NAMALWA (cell line): ENCODE results near the gene KCNK7.
"Not testable (repeated sequence)": the region's sequence is repeated elsewhere in the genome, so short reads cannot be mapped to it uniquely, and the experiment has no call there.

Experiments used
- DNase-seq: peaks from one replicate; pipeline ENCODE4 v3.0.0-alpha.2; 2015; ENCODE audit warnings: low spot score

Gene KCNK7, protein sequence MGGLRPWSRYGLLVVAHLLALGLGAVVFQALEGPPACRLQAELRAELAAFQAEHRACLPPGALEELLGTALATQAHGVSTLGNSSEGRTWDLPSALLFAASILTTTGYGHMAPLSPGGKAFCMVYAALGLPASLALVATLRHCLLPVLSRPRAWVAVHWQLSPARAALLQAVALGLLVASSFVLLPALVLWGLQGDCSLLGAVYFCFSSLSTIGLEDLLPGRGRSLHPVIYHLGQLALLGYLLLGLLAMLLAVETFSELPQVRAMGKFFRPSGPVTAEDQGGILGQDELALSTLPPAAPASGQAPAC

DNA sequence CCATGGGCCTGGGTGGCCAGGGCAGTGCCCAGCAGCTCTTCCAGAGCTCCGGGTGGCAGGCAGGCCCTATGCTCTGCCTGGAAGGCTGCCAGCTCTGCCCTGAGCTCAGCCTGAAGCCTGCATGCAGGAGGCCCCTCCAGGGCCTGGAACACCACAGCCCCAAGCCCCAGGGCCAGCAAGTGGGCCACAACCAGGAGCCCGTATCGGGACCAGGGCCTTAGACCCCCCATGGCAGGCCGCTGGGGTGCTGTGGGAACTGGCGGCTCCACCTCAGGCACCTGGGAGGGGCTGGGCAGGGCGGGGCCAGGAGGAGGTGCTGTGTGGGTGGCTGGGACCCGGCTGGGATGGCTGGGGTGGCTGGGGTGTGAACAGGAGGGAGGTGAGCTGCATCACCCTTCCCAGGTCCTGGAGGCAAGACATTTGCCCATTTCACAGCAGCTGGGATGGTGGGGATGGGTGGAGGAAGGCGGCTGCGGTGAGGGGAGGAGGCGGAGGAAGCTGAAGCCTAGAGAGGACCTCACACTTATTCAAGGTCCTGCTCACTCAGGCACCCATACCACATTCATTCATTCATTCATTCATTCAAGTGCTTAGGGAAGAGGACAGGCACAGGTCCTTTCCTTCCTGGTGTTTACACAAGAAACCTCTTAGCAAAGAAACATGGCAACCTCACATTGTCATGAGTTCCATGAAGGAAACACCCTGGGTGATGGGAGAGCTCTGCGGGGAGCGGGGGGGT, at the start of gene KCNK7:
Gene KCNK7, minus strand, starts transcription at position 258 of the 739 bp plus-strand sequence. Its CDS starts 28 bp downstream, at position 230.
- DNase-seq = no peak

DNA sequence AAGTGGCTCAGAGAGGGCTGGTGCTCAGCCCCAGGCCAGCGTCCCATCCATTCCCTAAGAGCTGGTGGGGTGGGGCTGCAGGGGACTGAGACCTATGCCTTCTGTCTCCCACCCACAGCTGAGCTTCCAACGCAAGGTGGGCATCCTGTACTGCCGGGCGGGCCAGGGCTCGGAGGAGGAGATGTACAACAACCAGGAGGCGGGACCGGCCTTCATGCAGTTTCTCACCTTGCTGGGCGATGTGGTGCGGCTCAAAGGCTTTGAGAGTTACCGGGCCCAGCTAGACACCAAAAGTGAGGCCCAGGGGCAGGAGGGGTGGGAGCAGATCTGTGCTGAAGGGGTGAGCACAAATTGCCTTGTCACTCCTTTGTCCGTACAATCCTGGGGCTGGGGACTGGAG, 49.2 kb upstream of the KCNK7 start:
- no peak for DNase-seq

DNA sequence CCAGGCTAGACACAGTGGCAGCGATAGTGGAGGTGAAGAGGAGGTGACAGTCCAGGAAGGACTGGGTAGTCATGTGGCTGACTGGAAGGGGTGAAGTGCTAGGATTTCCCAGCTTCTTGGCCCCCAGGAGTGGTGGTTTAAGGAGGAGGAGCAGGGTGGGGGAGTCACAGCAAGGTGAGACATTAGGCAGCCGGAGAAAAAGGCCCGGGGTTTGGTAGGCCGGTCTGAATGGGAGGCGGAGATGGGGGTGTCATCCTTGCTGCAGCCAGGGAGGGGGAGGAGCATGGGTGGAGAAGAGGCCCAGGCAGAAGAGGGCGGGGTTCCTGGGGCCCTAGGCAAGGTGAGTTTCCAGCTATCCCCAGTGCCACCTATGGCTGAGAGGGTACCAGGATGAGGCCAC, 48.4 kb upstream of the KCNK7 start:
- DNase-seq = no peak

DNA sequence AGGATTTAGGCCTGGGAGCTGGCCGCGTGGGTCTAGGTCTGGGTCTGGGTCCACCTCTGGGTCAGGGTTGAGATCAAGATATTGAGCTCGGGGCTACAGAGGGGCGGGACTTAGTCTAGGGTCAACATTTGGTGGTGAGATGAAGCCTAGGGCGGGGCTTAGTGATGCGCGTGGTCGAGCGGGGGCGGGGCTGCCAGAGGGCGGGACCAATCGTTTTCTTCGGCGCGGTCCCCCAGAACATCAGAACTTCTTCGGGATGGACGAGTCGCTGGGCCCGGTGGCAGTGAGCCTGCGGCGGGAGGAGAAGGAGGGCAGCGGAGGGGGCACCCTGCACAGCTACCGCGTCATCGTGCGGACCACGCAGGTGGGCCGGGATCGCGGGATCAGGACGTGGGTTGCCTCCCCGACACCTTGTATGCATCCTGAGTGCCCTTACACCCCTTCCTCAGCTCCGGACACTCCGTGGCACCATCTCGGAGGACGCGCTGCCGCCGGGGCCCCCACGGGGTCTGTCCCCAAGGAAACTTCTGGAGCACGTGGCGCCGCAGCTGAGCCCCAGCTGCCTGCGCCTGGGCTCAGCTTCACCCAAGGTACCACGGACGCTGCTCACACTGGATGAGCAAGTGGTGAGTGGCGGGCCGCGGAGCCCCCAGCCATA, 46.5 kb upstream of the KCNK7 start:
- DNase-seq = no peak

DNA sequence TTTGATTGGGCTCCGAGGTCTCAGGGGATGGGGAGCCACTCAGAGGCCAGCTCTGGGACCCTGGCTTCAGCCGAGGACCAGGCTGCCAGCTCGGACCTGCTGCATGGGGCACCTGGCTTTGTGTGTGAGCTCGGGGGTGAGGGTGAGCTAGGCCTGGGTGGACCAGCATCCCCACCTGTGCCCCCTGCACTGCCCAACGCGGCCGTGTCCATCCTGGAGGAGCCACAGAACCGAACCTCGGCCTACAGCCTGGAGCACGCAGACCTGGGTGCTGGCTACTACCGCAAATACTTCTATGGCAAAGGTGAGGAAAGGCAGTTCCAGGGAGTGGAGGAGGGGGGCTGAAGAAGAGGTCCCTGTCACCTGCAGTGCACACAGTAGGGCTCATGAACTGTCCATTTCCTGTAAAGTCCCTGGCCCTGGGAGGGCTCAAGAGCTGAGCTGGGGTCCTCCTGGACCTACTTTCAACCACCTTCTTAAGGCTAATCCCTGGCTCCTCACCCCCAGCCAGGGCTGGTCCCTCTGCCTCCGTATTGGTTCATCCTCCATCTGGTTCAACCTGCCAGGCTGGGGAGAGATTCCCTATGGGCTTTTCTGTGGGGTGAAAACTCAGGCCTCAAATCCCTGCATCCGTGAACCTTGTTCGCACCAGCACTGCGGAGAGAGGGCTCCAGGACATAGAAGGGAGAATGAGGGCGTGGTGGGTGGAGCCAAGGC, 45.9 kb upstream of the KCNK7 start:
- no peak for DNase-seq

DNA sequence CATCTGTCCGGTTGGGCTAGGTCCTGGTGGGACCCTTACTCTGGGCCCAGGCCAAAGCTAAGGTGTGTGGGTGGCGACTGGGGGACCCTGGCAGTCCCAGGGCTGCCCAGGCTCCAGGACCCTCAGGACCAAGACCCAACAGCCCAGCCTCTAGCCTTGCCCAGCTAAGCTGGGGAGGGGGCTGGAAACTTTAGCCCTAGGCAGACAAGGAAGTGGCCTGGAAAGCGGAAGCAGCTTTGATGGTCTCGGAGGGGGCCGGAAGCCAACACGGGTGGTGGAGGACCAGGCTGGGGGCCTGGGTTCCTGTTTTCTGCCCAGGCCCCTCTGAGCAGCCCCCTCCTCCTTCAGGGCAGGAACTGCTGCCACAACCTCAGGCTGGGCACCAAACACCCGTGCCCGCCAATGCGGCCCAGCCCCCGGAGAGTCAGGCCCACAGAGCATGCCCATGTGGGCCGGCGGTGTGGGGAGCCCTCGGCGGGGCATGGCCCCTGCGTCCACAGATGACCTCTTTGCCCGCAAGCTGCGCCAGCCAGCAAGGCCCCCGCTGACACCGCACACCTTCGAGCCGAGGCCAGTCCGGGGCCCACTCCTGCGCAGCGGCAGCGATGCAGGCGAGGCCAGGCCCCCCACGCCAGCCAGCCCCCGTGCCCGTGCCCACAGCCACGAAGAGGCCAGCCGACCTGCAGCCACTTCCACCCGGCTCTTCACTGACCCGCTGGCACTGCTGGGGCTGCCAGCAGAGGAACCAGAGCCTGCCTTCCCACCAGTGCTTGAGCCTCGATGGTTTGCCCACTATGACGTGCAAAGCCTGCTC, 45.1 kb upstream of the KCNK7 start:
- DNase-seq = peak; percentile 65

DNA sequence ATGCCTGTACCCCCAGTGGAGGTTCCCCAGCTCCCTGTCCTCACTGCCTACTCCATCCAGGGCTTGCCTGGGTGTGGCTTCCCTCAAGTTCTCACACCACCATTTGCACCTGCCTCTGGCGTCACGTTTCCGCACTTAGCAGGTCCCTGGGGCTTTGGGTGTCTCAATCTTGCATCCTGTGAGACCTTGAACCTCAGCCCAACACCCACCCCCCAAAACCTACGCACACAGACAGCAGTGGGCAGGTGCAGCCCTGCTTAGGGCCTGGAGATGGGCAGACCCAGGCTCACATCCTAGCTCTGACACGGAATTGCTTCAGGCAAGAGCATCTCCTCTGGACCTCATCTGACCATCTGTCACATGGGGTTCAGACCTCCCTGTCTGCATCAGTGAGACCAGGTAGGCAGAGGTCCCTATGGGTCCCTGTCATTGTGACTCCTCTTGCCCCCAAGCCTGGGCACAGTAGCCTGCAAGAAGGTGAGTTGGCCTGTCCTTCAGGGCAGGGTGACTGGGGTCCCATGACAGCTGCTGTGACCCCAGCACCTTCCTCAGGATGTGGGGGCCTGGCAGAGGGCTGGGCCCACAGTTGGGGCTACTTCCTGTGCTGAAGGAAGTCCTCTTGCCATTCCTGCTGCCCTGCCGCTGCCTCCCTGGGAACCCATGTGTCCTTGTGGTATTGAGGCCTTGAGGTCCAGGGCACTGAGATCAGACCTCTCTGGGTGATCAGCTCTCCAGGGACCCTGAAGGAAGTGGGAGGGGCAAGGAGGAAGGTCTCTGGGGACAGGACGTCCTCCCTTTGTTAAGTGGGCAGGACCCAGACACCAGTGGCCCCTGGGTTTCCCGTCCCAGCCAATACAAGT, 44.3 kb upstream of the KCNK7 start:
- DNase-seq = peak; percentile 99

DNA sequence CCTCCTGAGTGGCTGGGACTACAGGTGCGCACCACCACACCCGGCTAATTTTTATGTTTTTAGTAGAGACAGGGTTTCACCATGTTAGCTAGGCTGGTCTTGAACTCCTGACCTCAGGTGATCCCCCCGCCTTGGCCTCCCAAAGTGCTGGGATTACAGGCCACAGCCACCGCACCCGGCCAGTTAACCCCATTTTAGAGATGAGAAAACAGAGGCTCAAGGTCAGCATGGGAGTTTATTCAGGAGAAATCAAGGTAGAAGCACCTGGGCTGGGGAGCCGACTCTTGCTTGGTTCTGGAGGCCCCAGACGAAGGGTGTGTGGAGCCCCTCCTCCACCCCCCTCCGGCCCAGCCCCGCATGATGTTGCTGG, 43.6 kb upstream of the KCNK7 start:
- DNase-seq = not testable (repeated sequence)

DNA sequence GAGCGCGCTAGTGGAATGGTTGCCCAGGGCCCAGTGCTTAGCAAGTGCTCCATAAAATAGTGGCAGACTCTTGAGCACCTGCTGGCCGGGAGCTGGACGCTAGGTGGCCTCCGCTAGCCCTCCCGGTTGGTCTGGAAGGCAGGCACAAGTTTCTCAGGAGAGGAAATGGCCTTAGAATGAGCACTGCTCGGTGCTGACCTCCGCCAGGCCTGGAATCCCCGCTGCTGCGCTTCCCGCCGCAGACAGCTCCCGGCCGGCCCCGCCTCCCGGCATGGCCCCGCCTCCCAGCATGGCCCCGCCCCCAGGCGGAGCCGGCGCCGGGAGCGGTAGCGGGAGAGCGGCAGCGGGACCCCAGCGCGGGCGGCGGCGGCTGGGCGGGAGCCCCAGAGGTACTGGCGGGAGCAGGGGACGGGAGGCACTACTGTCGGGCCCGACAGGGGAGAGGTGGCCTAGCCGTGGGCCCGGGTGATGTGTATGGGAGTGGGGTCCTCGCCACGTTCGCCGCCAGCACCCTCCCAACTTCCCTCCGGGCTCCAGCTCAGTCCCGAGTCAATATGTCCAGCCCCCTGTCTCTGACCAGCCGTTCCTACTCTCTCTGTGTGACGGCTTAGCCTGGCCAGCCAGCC, 42.3 kb upstream of the KCNK7 start, which contains the start of gene SIPA1:
Gene SIPA1, plus strand, starts transcription at position 308 of the 626 bp plus-strand sequence. CDS start 2,821 bp downstream, outside the sequence.
- DNase-seq = peak; percentile 75

DNA sequence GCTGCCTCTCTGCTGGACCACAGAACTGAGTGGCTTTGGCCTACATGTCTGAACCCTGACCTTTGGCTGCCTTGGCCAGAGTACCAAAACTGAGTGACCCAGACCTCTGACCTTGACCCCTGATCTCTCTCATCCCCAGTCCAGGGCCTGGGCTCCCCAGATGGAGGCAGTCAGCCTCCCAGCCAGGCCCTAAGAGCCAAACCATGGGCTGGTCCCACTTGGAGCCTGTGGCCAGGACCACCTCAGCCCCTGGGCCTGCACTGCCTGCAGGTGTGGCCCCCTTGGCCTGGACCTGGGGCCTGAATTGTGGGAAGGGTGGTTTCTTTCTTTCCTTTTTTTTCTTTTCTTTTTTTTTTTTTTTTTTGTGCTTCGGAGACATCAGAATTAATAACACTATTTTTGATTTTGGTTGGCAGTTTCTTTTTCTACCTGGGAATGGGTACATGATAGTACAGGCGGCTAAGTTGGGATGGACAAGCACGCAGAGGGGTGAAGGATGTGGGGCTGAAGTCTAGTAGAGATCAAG, 41.5 kb upstream of the KCNK7 start:
- no peak for DNase-seq

DNA sequence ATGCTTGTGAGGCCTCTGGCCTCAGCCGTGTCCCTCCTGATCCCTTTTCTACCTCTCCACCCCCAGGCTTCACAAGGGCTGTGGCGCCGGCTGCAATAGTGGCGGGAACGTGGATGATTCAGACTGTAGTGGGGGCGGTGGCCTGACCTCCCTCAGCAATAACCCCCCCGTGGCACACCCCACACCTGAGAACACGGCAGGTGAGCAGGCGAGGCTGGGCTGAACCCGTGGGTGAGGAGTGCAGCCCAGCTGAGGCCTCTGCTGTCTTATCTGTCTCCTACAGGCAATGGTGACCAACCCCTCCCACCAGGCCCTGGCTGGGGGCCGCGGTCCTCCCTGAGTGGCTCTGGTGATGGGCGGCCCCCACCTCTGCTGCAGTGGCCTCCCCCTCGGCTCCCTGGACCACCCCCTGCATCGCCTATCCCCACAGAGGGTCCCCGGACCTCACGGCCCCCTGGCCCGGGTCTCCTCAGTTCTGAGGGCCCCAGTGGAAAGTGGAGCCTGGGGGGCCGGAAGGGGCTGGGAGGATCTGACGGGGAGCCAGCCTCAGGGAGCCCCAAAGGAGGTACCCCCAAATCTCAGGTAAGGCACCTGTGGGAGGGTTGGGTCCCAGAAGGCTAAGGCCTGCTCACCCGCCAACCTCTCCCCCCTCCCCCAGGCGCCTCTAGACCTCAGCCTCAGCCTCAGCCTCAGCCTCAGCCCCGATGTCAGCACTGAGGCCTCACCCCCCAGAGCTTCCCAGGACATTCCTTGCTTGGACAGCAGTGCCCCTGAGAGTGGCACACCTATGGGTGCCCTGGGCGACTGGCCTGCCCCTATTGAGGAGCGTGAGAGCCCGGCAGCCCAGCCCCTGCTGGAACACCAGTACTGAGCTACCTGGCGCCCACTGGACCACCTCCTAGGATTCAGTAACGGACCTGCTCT, 40.8 kb upstream of the KCNK7 start:
- DNase-seq = no peak

DNA sequence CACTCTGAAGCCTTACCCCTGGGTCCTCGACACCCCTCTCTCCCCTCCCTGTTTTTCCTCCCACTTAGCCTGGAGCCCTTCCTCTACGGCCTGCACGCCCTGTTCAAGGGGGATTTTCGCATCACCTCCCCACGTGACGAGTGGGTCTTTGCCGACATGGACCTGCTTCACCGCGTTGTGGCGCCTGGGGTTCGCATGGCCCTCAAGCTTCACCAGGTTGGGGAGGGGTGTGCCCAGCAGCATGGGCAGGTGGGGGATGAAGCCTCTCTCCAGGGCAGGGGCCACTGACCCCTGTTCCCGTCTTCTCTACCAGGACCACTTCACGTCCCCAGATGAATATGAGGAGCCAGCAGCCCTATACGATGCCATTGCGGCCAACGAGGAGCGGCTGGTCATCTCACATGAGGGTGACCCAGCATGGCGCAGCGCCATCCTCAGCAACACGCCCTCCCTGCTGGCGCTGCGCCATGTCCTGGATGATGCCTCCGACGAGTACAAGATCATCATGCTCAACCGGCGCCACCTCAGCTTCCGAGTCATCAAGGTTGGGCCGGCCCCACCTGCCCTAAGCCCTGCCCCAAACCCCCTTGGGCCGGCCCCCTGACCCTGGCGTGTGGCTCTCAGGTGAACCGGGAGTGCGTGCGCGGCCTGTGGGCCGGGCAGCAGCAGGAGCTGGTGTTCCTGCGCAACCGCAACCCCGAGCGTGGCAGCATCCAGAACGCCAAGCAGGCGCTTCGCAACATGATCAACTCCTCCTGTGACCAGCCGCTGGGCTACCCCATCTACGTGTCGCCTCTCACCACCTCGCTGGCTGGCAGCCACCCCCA, 39.5 kb upstream of the KCNK7 start:
- DNase-seq = no peak

DNA sequence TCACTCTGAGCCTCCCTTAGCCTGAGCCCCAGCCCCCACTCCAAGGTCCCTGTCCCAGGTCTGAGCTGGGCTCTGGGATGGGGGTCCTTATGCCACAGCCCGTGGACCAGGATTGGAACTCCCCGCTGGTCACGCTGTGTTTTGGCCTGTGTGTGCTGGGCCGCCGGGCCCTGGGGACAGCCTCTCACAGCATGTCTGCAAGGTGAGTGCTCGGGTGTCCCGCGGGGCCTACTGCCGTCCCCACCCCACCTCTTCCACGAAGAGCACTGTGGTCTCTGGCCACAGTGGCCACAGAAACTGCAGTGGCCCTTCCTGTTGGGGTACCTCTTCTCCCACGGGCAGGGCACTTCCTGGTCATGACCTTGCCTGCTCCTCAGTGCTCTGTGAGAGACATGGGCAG, 38.8 kb upstream of the KCNK7 start:
- no peak for DNase-seq

DNA sequence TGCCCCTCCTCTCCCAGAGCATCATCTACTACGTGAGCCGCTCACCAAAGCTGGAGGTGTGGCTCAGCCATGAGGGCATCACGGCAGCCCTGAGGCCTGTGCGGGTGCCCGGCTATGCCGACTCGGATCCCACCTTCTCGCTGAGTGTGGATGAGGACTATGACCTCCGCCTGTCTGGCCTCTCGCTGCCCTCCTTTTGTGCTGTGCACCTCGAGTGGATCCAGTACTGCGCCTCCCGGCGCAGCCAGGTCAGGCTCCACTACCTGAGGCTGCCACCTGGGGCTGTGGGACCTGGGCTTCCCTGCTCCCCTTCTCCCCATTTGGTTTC, 38.5 kb upstream of the KCNK7 start:
- DNase-seq = no peak

DNA sequence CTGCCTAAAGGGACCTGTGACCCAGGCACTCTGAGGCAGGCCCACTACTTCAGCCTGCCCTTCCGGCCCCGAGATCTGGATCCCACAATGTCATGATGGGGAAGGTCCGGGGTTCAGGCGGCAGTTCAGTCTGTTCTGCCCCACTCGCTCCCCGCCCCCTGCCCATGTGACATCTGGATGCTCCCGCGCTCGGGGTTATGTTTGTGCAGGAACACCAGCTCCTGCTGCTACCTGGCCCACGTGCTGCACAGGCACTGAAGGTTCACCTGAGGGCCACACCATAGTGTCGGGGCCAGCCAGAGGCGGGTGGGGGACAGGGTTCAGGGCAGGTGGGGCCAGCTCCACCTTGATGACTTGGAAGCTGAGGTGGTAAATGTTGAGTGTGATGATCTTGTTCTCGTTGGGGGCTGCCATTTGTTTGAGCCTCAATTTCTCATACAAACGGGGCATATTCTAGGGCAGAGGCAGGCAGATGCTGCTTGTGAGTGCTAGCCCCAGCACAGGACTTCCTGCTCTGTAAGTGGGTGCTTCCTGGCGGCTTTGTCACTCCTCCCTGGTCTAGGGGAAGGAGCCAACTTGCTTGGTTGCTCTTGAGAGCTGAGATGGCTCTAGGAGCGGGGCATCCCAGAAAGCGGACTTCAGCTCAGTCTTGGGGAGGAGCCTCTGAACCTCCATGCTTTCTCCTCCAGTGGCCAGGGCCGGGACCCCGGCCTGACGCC, 37.9 kb upstream of the KCNK7 start:
- DNase-seq = no peak

DNA sequence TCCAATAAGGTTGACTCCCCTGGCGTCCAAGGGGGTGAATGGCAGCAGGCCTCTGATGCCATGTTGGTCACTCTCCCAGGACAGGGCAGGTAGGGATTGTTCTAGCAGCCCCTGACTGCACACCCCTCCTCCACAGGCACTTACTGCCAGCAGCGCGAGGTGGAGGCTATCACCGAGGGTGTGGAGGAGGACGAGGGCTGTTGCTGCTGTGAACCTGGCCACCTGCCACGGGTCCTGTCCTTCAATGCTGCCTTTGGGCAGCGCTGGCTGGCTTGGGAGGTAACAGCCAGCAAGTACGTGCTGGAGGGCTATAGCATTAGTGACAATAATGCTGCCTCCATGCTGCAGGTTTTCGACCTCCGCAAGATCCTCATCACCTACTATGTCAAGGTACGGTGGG, 34.6 kb upstream of the KCNK7 start:
- DNase-seq = no peak

DNA sequence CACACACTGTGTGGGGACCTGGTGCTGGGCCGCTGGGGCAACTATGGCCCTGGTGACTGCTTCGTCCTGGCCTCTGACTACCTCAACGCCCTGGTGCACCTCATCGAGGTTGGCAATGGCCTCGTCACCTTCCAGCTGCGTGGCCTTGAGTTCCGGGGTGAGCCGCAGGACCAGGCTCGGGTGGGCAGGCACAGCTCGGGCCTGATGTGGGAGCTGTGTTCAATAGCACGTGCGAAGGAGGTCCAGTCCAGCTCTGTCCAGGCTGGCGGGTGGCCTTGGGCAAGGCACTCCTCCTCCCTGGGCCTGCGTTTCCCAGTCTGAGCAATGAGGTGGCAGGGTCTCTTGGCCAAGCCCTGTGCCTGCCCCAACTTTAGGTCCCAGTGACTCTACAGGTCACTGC, 34.0 kb upstream of the KCNK7 start:
- no peak for DNase-seq
